Renal pelvis (tissue), 4 donors: ENCODE results near the gene POLG2. TPM values are rescaled to one million over a fixed set of nuclear protein-coding genes. Genes with fewer than 3 reads are reported as not detected.
A peak's percentile ranks its signal among the peaks of the same experiment; 100 is the strongest.
"Not testable (repeated sequence)": the region's sequence is repeated elsewhere in the genome, so short reads cannot be mapped to it uniquely, and the experiment has no call there.

Experiments
- DNase-seq: peaks from one replicate; pipeline ENCODE4 v3.0.0-alpha.2; 2013
- polyA plus RNA-seq, 3 donors: library from polyadenylated mRNA; unstranded; fragments of 120-200 nt; gene quantifications; one replicate each; pipeline ENCODE4 v1.2.1, GENCODE V29; 2013; ENCODE audit not compliant: insufficient read length in 3 of 3

Gene POLG2
- polyA plus RNA-seq, 3 donors, result 22.9 to 46.5 (median 43.3) TPM

DNA sequence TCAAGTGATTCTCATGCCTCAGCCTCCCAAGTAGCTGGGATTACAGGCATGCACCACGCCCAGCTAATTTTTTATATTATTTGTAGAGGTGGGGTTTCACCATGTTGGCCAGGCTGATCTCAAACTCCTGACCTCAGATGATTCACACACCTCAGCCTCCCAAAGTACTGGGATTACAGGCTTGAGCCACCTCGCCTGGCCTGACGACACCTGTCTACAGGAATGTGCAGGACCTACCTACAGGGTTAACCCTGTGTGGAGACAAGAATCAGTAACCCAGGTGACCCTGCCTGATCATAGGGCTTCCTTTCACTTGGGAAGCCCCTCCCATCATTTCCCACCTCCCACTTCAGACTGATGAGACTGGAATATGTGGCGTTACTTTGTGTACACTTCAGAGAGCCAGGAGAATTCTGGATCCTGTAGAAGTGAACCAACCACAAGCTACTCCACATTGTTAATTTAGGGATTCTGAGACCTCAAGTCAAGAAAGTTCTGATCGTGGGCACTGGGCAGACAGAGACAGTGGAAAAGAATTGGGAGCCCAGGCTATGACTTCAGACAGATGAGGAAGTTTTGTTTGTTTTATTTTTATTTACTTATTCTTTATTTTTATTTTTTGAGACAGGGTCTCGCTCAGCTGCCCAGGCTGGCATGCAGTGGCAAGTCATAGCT is 53.6 kb downstream of the POLG2 start:
- DNase-seq, result no peak

GRCh38 chr17:64442541-64442971 is 54.3 kb downstream of the POLG2 start:
- no peak for DNase-seq

DNA sequence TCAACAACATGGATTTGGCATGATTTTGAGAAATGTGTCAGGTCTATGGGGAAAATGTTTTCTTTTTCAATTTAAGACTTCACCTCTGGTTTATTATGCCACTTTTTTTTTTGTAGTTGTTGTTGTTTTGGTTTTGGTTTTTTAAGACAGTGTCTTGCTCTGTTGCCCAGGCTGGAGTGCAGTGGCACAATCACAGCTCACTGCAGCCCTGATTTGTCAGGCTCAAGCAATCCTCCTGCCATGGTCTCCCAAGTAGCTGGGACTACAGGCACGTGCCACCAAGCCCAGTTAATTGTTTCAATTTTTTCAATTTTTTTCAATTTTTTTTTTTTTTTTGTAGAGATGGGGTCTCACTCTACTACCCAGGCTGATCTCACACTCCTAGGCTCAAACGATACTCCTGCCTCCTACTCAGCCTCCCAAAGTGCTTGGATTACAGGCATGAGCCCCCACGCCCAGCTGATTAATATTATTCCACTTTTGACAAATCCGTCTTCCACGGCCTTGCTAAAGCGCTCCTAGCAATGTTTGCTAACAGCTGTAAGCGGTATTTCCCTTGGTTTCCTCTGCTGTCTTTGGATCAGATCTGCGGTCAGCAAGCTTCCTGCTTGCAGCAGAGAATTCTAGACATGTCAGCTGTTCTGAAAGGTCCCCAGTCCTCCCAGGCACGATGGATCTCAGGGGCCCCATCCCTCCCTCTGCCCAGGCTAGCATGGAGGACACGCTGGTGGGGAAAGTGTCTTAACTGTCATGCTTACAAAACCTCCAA is 54.9 kb downstream of the POLG2 start:
- peak; percentile 31 for DNase-seq

DNA sequence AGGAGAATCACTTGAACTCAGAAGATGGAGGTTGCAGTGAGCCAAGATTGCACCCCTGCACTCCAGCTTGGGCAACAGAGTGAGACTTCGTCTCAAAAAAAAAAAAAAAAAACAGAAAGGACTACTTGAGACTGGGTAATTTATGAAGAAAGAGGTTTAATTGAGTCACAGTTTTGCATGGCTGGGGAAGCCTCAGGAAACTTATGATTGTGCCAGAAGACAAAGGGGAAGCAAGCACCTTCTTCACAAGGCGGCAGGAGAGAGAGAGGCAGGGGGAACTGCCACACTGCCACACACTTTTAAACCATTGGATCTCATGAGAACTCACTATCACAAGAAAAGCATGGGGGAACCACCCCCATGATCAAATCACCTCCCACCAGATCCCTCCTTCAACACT is 56.9 kb downstream of the POLG2 start:
- DNase-seq, result no peak

- DNase-seq, result not testable (repeated sequence)
Measured at GRCh38 chr17:64439521-64439920, 57.3 kb downstream of the POLG2 start.

GRCh38 chr17:64437944-64438525 is 58.8 kb downstream of the POLG2 start:
- no peak for DNase-seq

DNA sequence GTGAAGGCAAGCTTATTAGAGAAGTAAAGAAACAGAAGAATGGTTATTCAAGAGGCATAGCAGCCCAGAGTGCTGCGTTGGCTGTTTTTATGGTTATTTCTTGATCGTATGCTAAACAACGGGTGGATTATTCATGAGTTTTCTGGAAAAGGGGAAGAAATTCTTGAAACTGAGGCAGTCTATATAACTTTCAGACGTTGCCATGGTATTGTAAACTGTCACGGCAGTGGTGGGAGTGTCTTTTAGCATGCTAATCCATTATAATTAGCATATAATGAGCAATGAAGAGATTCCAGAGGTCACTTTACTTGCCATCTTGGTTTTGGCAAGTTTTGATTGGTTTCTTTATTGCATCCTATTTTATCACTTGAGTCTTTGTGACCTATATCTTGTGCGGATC is 65.3 kb downstream of the POLG2 start:
- DNase-seq, result no peak

GRCh38 chr17:64430036-64430435 is 66.8 kb downstream of the POLG2 start:
- DNase-seq, result not testable (repeated sequence)

DNA sequence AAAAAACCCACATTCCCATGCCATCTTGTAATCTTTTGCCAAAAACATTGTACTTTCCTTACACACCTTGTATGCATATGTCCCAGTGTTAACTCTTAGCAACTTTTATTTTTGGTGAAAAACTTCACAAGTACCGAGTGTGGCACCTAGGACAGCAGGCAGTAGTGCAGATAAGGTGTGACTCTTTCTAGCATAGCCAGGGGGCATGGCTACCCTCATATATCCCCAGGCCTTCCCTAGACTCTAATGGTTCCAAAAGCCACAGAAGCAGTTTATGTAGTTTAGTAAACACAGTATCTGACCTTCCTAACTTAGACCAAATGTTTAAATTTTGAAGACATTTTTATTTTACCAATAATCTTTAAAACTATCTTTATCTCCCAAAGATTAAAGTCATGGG is 68.4 kb downstream of the POLG2 start:
- DNase-seq, result no peak

Other genes starting within 250 kb of the POLG2 start
- gene TEX2, start 233.8 kb downstream of the POLG2 start, polyA plus RNA-seq, result 10 to 100 TPM; 24.1 to 30.4 (median 27.1) TPM
- gene PECAM1, start 106.2 kb downstream of the POLG2 start, polyA plus RNA-seq, result 100 to 1,000 TPM in 2 of 3 donors, 10 to 100 TPM in 1; 90.7 to 110 (median 104) TPM
- gene MILR1, start 47.9 kb downstream of the POLG2 start, polyA plus RNA-seq, result 1 to 10 TPM; 2.0 to 2.9 (median 2.6) TPM
- gene DDX5, start 9.2 kb upstream of the POLG2 start, polyA plus RNA-seq, result 100 to 1,000 TPM; 749 to 832 (median 771) TPM
- 100 to 1,000 TPM in 2 of 3 donors, 10 to 100 TPM in 1; 78.0 to 166 (median 152) TPM for gene CEP95, start 9.9 kb upstream of the POLG2 start, polyA plus RNA-seq
- gene SMURF2, start 165.3 kb upstream of the POLG2 start, polyA plus RNA-seq, result 10 to 100 TPM; 28.4 to 35.6 (median 33.3) TPM